Activated T-helper 2 cell treated with anti-CD3 and anti-CD28 coated beads, Interferon-gamma antibody, Interleukin-2, Interleukin-4, amounts not matched to agents 10 μg/mL and 5 μg/mL and 100 μg/mL, durations not matched to agents 14 hours and 24 hours and 36 hours (primary cell): Measurements from ENCODE around the gene VSNL1. TPM values are rescaled to one million over a fixed set of nuclear protein-coding genes. Genes with fewer than 3 reads are reported as not detected.
"Not testable (repeated sequence)": the region's sequence is repeated elsewhere in the genome, so short reads cannot be mapped to it uniquely, and the experiment has no call there.

Experiments used
- DNase-seq: peaks from one replicate; pipeline ENCODE4 v3.0.0; 2021; ENCODE audit warnings: low spot score
- H3K27ac Mint-ChIP-seq: one replicate; pipeline ENCODE4 v1.8.0; 2021; ENCODE audit warnings: mixed read lengths
- H3K27me3 Mint-ChIP-seq: one replicate; pipeline ENCODE4 v1.8.0; 2021; ENCODE audit warnings: low read depth, mixed read lengths
- H3K36me3 Mint-ChIP-seq: one replicate; pipeline ENCODE4 v1.8.0; 2021; ENCODE audit warnings: low read depth, mixed read lengths
- H3K4me1 Mint-ChIP-seq: one replicate; pipeline ENCODE4 v1.8.0; 2021; ENCODE audit warnings: low read depth, mixed read lengths
- H3K4me3 Mint-ChIP-seq: one replicate; pipeline ENCODE4 v1.8.0; 2021; ENCODE audit warnings: low read depth, mild to moderate bottlenecking, moderate library complexity, mixed read lengths
- H3K9me3 Mint-ChIP-seq: one replicate; pipeline ENCODE4 v1.8.0; 2021; ENCODE audit warnings: mixed read lengths
- intact Hi-C: fragments of 100-400 bp; cut with micrococcal nuclease; formaldehyde crosslinking; loops from one replicate; pipeline ENCODE4 v1.15.1; 2023
- total RNA-seq: library from RNA; stranded (reverse); gene quantifications from 2 replicates; pipeline ENCODE4 v1.2.3, GENCODE V29; 2022

The VSNL1 gene
- total RNA-seq, 1 donor from 2014 or later = not detected

DNA sequence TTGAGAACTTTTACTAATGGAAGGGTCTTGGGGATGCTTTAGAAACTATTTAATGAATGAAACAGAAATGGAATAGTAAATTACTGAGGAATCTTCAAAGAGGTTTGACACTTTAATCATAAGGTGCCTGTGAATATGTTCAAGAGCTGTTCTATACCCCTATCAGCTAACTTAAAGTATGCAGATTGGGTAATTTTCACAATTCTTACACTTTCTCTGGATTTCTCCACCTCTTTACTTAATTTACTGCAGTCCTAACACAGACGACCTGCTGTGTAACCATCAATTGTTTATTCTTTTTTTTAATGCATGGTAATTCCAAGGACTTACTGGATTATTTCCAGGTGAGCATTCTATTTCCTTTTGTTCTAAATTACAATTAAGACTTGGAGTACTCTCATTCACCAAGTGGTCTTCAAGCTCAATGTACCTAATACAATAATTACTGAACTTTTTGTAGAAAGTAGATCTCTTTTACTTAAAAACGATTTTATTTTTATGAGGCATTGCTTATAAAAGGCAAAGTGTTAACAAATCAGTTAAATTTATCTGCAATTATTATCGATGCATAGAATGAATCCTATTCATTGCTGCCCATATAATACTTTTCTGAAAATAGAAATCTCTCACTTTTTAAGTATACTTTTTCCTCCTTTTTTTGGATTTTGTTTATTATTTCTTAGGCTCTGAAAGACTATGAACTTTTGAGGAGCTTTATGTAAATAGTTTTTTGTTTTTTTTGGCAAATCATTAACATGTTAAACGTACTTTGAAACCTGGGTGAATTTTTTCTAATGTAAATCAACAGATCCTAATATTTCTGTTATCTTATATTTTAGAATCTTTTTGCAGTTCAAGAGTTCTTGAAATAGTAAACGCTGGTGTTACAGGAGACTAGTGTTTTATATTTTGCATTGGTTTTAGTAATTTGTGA, 5.5 kb downstream of the VSNL1 start:
- no peaks in the 10 kb centered on the region for H3K9me3 Mint-ChIP-seq
- H3K27ac Mint-ChIP-seq = no peak overlapping the region
- peaks cover 30% of the 10 kb centered on the region for H3K27me3 Mint-ChIP-seq
- H3K4me3 Mint-ChIP-seq = no peak overlapping the region
- H3K4me1 Mint-ChIP-seq = peaks cover 5% of the 10 kb centered on the region
- intact Hi-C loops = no loop called here
- DNase-seq = no peak
- no peaks in the 10 kb centered on the region for H3K36me3 Mint-ChIP-seq

DNA sequence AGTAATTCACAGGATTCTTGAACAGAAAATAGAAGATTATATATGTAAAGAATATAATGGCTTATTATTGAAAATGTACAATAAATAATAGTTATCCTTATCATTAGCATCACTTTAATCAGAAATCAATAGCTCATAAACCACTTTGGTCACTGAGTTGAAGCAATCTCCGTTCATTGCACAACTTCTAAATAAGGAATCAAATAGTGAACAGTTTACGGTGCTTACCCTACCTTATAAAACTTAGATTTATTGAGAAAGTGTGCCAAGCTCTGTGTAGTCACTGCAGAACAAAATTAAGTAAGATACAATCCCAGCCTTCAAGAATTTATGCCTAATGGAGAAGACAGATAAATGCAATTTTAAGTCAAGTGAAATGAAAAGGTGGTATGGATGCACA, 6.7 kb downstream of the VSNL1 start:
- Mint-ChIP-seq H3K36me3 (no peaks in the 10 kb centered on the region), H3K27ac (no peak overlapping the region), H3K27me3 (peaks cover 21% of the 10 kb centered on the region), H3K9me3 (no peaks in the 10 kb centered on the region), H3K4me3 (no peak overlapping the region), H3K4me1 (no peaks in the 10 kb centered on the region)
- no peak for DNase-seq
- intact Hi-C loops = no loop called here

DNA sequence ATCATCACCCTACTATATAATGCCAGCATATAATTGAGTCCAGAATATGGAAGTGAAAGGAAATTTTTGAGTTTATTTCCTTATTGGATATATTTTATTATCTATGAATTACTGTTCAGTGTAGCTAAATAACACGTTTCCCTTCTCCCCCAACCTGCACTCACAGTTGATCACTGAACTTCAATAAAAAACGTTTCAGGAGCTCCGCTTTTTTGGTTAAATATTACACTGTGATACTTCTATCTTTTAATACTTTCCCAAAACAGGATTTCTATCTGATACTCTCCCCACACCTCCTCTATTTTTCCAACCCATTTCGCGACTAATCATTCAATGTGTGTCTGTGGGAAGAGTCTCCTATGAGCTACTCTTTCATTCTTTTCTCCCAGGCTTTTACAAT, 7.2 kb downstream of the VSNL1 start:
- Mint-ChIP-seq H3K9me3 (no peaks in the 10 kb centered on the region), H3K36me3 (no peaks in the 10 kb centered on the region), H3K4me1 (no peaks in the 10 kb centered on the region), H3K27me3 (peaks cover 18% of the 10 kb centered on the region), H3K27ac (no peak overlapping the region), H3K4me3 (no peak overlapping the region)
- DNase-seq = no peak
- intact Hi-C loops = no loop called here

DNA sequence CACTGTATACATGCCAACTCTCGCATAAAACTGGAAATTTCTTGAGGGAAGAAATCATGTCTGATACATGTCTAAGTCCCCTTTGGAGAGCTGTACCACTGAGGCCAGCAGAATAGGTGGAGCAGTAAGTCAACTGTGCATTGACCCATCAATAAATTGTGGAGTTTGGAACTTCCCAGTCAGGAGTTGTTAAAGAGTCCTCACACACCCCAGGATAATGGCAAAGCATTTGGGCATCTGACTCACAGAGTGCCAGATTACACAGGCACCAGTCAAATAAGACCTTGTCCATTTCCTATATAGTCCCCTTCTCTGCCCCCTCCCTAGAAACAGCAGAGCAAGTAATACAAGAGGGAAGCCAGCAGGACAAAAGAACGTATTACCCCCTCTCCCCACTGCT, 10.4 kb downstream of the VSNL1 start:
- Mint-ChIP-seq H3K27ac (no peak overlapping the region), H3K27me3 (peaks cover 5% of the 10 kb centered on the region), H3K36me3 (no peaks in the 10 kb centered on the region), H3K4me3 (no peak overlapping the region), H3K4me1 (no peaks in the 10 kb centered on the region), H3K9me3 (no peaks in the 10 kb centered on the region)
- intact Hi-C loops = no loop called here
- DNase-seq = no peak

DNA sequence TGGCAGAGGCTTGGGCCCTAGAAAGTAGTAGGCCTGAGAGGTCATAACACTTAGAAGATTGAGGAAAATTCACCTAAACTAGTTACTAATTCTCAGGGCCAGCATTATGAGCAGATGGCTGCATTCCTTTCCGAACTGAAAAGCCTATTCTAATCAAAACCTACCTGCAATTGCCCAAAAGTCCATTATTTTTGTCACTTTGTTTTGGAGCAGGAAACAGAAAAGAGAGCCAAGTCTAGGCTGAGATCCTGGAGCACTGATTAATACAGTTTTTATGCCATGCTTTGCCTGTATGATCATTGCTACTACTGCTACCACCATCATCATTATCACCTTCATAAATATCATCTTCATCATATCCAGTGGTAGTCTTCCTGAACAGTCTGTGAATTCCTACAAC, 14.7 kb downstream of the VSNL1 start:
- no peak for DNase-seq
- Mint-ChIP-seq H3K4me3 (no peak overlapping the region), H3K27ac (no peak overlapping the region), H3K36me3 (no peaks in the 10 kb centered on the region), H3K9me3 (no peaks in the 10 kb centered on the region), H3K27me3 (peaks cover 4% of the 10 kb centered on the region), H3K4me1 (no peaks in the 10 kb centered on the region)
- intact Hi-C loops = no loop called here

DNA sequence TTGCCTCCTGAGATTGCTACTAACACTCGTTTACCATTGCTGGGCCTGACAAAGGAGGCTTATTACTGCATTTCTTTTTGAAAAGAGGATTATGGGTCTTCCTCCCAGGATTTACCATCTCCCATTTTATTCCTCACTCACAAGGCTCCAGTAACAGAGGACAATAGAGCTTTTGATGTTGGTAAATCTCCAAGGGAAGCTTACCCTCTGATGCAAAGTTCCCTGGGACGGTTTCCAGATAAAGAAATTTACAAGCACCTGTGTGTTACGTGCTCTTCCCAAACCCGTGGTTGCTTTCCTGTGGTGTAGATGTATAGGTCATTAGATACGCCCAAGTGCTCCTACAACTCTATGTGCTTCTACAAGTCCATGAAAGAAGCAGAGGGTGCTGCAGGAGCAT, 17.1 kb downstream of the VSNL1 start:
- Mint-ChIP-seq H3K36me3 (no peaks in the 10 kb centered on the region), H3K27me3 (peaks cover 5% of the 10 kb centered on the region), H3K4me1 (no peaks in the 10 kb centered on the region), H3K9me3 (no peaks in the 10 kb centered on the region), H3K27ac (no peak overlapping the region), H3K4me3 (no peak overlapping the region)
- intact Hi-C loops = no loop called here
- no peak for DNase-seq

DNA sequence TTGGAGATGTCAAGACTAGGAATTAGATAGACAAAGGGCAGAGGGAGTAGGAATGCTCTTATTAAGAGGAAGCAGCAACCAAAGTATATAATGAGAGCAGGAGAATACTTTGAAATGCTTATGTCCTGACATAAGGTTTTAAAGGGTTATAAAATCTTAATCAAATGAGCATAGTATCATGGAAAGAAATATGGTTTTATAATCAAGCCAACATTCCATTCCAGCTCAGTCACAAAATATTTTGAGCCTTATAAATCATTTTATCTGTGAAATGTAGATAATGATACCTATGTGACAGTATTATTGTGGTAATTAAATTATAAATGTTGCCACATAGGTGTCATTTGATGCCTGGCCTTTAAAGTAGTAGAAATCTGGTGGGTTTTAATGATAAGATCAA, 17.6 kb downstream of the VSNL1 start:
- Mint-ChIP-seq H3K4me3 (no peak overlapping the region), H3K36me3 (no peaks in the 10 kb centered on the region), H3K27ac (no peak overlapping the region), H3K9me3 (no peaks in the 10 kb centered on the region), H3K4me1 (no peaks in the 10 kb centered on the region), H3K27me3 (peaks cover 5% of the 10 kb centered on the region)
- intact Hi-C loops = no loop called here
- DNase-seq = no peak

DNA sequence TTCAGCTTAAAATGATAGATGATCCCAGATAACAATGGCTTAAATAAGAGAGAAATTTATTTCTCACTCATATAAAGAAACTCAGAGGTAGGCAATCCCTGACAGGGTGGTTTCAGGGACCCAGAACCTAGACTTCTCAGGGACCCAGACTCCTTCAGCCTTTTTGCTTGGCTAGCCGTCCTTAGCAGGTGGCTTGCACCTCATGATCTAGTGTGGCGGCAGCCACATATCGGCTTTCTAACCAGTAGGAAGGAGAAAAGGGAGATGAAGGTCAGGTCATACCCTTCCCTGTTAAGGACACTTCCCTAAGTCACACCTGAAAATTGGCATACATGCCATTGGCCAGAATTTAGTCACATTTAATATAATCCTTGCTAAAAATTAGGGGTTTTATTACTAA, 18.4 kb downstream of the VSNL1 start:
- H3K9me3 Mint-ChIP-seq = no peaks in the 10 kb centered on the region
- no peak overlapping the region for H3K4me3 Mint-ChIP-seq

DNA sequence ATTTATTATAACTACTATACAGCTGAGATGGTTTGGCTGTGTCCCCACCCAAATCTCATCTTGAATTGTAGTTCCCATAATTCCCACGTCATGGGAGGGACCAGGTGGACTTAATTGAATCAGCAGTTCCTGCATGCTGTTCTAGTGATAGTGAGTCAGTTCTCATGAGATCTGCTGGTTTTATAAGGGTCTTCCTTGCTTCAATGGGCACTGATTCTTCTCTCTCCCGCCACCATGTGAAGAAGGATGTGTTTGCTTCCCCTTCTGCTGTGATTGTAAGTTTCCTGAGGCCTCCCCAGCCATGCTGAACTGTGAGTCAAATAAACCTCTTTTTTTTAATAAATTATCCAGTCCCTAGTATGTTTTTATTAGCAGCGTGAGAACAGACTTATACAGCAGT, 25.2 kb downstream of the VSNL1 start:
- H3K27ac Mint-ChIP-seq, intact Hi-C loops, DNase-seq, H3K4me3 Mint-ChIP-seq, H3K27me3 Mint-ChIP-seq, H3K9me3 Mint-ChIP-seq, H3K36me3 Mint-ChIP-seq, H3K4me1 Mint-ChIP-seq: not testable (repeated sequence)

More for the DNA sequence above, 18.4 kb downstream of the VSNL1 start:
- no peak for DNase-seq
- intact Hi-C loops = no loop called here
- H3K36me3 Mint-ChIP-seq = no peaks in the 10 kb centered on the region
- H3K27ac Mint-ChIP-seq = no peak overlapping the region
- H3K4me1 Mint-ChIP-seq = no peaks in the 10 kb centered on the region
- peaks cover 5% of the 10 kb centered on the region for H3K27me3 Mint-ChIP-seq

DNA sequence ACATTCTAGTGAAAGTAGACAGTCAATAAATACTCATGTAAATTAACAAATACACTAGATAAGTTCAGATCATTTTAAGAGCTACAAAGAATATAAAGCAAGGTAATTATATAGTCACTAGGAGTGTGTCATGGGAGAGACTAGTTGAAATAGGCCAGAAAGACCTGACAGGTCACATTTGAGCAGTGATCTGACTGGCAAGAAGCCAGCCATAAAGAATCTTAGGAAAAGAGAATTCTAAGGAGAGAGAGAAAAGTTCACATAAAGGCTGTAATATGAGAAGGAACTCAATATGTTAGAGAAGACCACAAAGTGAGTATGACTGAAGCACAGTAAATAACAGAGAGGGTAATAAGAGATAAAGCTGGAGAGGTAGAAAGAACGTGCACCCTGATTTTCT, 31.2 kb downstream of the VSNL1 start:
- intact Hi-C loops = no loop called here
- H3K4me3 Mint-ChIP-seq = no peak overlapping the region
- DNase-seq = no peak
- H3K36me3 Mint-ChIP-seq = no peaks in the 10 kb centered on the region
- no peak overlapping the region for H3K27ac Mint-ChIP-seq
- H3K9me3 Mint-ChIP-seq = no peaks in the 10 kb centered on the region
- H3K27me3 Mint-ChIP-seq = peaks cover 5% of the 10 kb centered on the region
- no peaks in the 10 kb centered on the region for H3K4me1 Mint-ChIP-seq

DNA sequence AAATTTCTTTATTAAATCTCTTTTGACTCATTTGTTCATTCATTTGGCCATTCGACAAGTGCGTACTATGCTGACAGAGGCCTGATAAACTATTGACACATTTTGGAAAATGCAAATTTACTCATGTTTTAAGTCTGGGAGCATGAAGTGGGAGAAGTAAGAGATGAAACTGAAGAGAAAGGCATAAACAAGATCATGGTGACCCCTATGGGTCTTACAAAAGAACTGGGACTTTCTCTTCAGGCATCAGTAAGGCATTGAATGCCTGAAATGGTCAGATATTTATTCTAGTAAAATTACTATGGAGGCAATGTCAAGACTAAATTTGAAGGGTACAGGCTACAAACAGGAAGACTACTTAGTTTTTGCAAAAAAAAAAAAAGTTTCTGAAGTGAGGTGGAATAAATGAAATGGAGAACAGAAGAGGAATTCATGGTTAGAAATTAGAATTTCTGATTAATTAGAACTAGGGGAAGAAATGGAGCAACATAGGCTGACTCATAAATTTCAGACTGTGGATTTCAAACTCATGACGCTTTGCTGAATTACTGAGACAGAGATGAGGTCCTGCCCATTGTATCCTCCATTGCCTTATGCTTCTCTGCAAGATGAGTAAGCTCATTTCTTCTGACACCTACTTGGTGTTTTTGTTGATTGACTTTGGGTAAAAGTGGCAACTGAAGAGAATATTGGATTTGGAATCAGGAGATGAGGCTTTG, 32.7 kb downstream of the VSNL1 start:
- Mint-ChIP-seq H3K27ac (no peak overlapping the region), H3K36me3 (no peaks in the 10 kb centered on the region), H3K4me1 (peaks cover 2% of the 10 kb centered on the region), H3K4me3 (no peak overlapping the region), H3K9me3 (no peaks in the 10 kb centered on the region), H3K27me3 (peaks cover 5% of the 10 kb centered on the region)
- DNase-seq = no peak
- intact Hi-C loops = no loop called here

DNA sequence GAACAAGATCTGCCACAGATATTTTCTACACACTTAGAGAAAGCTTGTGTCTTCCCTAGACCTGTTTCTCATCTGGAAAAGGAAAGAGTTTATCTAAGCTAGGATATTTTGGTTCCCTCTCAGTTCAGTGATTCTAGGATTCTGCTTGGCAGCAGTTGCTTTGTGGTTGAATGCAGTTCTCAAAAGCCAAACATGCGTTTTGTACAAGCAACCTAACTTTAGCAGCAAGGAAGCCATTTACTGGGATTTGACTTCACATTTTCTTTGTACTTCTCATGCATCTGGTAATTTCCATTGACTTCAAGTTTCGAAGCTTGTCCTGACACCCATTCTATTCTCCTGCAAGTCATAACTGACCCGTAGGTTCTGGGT, 33.3 kb downstream of the VSNL1 start:
- intact Hi-C loops = no loop called here
- Mint-ChIP-seq H3K27me3 (peaks cover 5% of the 10 kb centered on the region), H3K36me3 (no peaks in the 10 kb centered on the region), H3K9me3 (no peaks in the 10 kb centered on the region), H3K4me1 (peaks cover 3% of the 10 kb centered on the region), H3K27ac (no peak overlapping the region), H3K4me3 (no peak overlapping the region)
- no peak for DNase-seq

DNA sequence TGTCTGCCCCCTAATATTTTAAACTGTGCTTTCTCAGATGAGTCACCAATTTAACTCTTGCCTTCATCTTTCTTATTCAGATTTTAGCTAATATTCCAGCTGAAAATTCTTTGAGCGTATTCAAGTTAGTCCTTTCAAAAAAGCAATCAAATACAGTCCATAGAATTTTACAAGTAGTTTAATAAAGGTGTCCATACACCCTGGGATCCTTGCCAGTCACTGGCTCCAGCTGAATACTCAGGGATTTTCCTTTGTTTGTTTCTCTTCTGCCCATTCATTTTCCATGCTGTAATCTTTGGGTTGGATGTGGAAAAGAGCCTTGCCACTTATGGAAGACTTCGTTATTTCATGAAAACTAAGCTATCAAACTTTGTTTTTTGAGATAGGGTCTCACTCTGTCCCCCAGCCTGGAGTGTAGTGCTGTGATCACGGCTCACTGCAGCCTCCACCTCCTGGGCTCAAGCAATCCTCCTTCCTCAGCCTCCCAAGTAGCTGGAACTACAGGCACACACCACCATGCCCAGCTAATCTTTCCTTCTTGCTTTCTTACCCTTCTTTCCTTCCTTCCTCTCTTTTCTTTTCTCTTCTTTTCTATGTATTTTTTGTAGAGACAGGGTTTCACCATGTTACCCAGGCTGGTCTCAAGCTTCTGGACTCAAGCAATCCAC, 34.0 kb downstream of the VSNL1 start:
- intact Hi-C loops = no loop called here
- Mint-ChIP-seq H3K27me3 (peaks cover 5% of the 10 kb centered on the region), H3K4me1 (peaks cover 4% of the 10 kb centered on the region), H3K9me3 (no peaks in the 10 kb centered on the region), H3K4me3 (no peak overlapping the region), H3K36me3 (no peaks in the 10 kb centered on the region), H3K27ac (no peak overlapping the region)
- no peak for DNase-seq
